Measurements from ENCODE around the gene SUPT3H. TPM values are rescaled to one million over a fixed set of nuclear protein-coding genes. Genes with fewer than 3 reads are reported as not detected.

Gene SUPT3H
- total and polyA plus RNA-seq, 12 donors, result 10.0 to 56.2 (median 16.6) TPM

DNA sequence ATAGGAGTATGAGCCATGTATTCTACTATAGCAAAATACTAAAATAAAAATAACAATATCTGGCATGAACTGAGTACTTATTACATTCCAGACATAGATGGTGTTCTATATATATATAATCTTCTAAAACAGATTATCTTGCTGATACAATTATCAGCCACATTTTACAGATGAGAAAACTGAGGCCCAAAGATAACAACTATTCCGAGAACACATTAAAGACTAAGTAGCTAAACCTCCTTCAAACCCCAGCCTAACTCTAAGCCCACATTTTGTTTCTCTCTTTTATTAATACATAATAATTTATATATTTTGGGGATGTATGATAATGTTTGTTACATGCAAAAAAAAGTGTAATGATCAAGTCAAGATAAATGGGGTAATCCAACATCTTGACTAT lies 148.3 kb downstream of the SUPT3H start:
- Histone ChIP-seq H3K4me1 (replicated peaks in 1 of 2) (no peaks in the 10 kb centered on the region), H3K36me3 (replicated peaks in 1 of 2) (no peaks in the 10 kb centered on the region), H3K27me3 (no peaks in the 10 kb centered on the region), H3K9me3 (replicated peaks in 1 of 3) (peaks cover 0 to 6% (median 0%) of the 10 kb centered on the region in 3 donors), H3K4me3 (no peak overlapping the region), H3K27ac (no peak overlapping the region)
- intact Hi-C loops (cut with DNase I), result no loop called here
- no peak for DNase-seq
- no peak for TF ChIP-seq CTCF (IDR thresholded peaks at IDR 0.05)
- no peak for TF ChIP-seq POLR2A (IDR thresholded peaks at IDR 0.05)
- WGBS, 4 donors, result 92 to 98% (median 96%) methylated on average over 1 of the region's 1 CpG

DNA sequence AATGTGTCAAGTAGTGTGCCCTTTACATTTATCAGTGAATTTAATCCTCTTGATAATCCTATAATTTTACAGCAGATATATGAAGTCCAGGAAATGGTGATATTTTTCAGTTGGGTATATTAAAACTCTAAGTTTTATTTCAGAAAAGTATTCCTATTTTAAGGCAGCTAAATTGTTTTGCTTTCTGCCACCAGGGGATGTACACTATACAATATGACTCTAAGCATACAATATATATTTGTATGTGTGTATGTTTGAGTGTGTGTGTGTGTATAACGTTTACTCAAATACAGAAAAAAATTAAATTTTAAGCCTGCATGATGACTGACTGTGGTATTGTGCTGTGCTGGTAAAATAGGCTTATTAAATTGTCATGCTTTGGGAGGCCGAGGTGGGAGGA lies 151.7 kb downstream of the SUPT3H start:
- no peaks in the 10 kb centered on the region for H3K4me1 ChIP-seq (replicated peaks in 1 of 2)
- intact Hi-C loops (cut with DNase I), result no loop called here
- WGBS, 4 donors, result 87 to 94% (median 91%) methylated on average over 2 of the region's 2 CpGs
- H3K27ac ChIP-seq, result no peak overlapping the region
- H3K36me3 ChIP-seq (replicated peaks in 1 of 2), result no peaks in the 10 kb centered on the region
- no peak for DNase-seq
- TF ChIP-seq POLR2A (IDR thresholded peaks at IDR 0.05) (no peak), CTCF (IDR thresholded peaks at IDR 0.05) (no peak)
- no peaks in the 10 kb centered on the region for H3K9me3 ChIP-seq (replicated peaks in 1 of 3)
- no peaks in the 10 kb centered on the region for H3K27me3 ChIP-seq
- H3K4me3 ChIP-seq, result no peak overlapping the region

- H3K4me1 ChIP-seq (replicated peaks in 1 of 2), result no peaks in the 10 kb centered on the region
- H3K27ac ChIP-seq, result no peak overlapping the region
- TF ChIP-seq POLR2A (IDR thresholded peaks at IDR 0.05), result no peak
- no peak for TF ChIP-seq CTCF (IDR thresholded peaks at IDR 0.05)
- peaks cover 0 to 7% (median 0%) of the 10 kb centered on the region in 3 donors for H3K9me3 ChIP-seq (replicated peaks in 1 of 3)
- no peak for DNase-seq
- H3K4me3 ChIP-seq, result no peak overlapping the region
- WGBS, 4 donors, result 94 to 97% (median 97%) methylated on average over 1 of the region's 1 CpG
- no peaks in the 10 kb centered on the region for H3K36me3 ChIP-seq (replicated peaks in 1 of 2)
- intact Hi-C loops (cut with DNase I), result no loop called here
- H3K27me3 ChIP-seq, result no peaks in the 10 kb centered on the region
These were observed 155.4 kb downstream of the SUPT3H start for GRCh38 chr6:45222380-45222779.

- WGBS, 4 donors, result 95 to 100% (median 100%) methylated on average over 1 of the region's 1 CpG
- DNase-seq, result no peak
- no peaks in the 10 kb centered on the region for H3K36me3 ChIP-seq (replicated peaks in 1 of 2)
- intact Hi-C loops (cut with DNase I), result no loop called here
- no peaks in the 10 kb centered on the region for H3K4me1 ChIP-seq (replicated peaks in 1 of 2)
- no peak overlapping the region for H3K27ac ChIP-seq
- no peaks in the 10 kb centered on the region for H3K27me3 ChIP-seq
- peaks cover 0 to 7% (median 6%) of the 10 kb centered on the region in 3 donors for H3K9me3 ChIP-seq (replicated peaks in 1 of 3)
- no peak overlapping the region for H3K4me3 ChIP-seq
- TF ChIP-seq POLR2A (IDR thresholded peaks at IDR 0.05) (no peak), CTCF (IDR thresholded peaks at IDR 0.05) (no peak)
These were observed 162.0 kb downstream of the SUPT3H start for GRCh38 chr6:45215759-45216158.
